ENCODE data around the gene TAB2. TPM values are rescaled to one million over a fixed set of nuclear protein-coding genes. Genes with fewer than 3 reads are reported as not detected.
A peak's percentile ranks its signal among the peaks of the same experiment; 100 is the strongest.

TAB2 gene
- total and polyA plus RNA-seq, 9 of the 15 experiments (the other 6 are each of a cell fraction or from before 2014, with no cell fraction given): 9.1 to 38.3 (median 18.6) TPM

DNA sequence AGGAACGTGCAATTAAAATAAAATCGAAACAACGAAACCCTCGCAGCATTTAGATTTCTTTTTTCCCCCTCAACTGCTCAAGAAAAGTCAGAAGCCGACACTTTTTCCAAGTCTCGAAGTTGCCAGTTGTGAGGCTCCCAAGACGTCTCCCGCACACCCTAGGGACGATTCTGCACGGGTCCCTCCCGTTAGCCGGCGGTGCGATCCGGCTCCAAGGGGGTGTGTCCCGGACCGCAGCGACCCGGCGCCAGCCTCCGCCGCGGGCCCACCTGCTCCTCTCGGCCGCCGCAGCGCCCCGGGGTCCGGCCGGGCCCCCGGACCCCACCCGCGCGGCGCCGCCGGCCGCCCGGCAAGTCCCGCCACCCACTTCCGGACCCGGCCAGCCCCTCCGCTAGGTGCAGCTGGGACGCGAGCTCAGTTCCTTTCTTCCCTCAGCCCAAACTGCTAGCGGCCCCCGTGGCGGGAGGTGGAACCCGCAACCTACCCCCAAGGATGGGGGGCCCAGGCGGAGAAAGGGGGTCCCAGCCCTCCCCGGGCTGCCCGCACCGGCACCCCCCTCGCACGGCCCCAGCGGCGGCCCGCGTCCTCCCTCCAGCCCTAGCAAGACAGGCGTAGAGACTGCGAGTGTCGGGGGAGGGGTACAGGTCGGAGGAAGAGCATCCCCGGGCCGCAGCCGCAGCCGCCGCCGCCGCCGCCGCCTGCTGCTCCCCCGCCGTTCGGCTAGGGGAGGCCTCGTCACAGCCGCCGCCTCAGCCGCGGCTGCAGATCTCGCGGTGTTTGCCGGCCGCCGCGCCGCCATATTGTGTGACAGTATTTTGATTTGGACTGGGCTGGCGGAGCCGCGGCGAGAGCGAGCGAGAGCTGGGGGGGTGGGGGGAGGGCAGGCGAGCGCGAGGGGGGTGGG lies 520 bp upstream of the TAB2 start (continued):
- TF ChIP-seq YBX1 (IDR thresholded peaks at IDR 0.05): no peak
- TF ChIP-seq GTF3C2 (IDR thresholded peaks at IDR 0.05; ENCODE audit: borderline replicate concordance, extremely low read depth, insufficient read length): no peak
- TF ChIP-seq ZNF436 (CRISPR knock-in tag; IDR thresholded peaks at IDR 0.05): no peak
- TF ChIP-seq MCM3 (IDR thresholded peaks at IDR 0.05): no peak
- TF ChIP-seq ZNF778 (CRISPR knock-in tag; IDR thresholded peaks at IDR 0.05): no peak
- TF ChIP-seq NFIC (IDR thresholded peaks at IDR 0.05): peak; percentile 28; the same call in 1 of the 2 replicates
- TF ChIP-seq, protein P1, sequence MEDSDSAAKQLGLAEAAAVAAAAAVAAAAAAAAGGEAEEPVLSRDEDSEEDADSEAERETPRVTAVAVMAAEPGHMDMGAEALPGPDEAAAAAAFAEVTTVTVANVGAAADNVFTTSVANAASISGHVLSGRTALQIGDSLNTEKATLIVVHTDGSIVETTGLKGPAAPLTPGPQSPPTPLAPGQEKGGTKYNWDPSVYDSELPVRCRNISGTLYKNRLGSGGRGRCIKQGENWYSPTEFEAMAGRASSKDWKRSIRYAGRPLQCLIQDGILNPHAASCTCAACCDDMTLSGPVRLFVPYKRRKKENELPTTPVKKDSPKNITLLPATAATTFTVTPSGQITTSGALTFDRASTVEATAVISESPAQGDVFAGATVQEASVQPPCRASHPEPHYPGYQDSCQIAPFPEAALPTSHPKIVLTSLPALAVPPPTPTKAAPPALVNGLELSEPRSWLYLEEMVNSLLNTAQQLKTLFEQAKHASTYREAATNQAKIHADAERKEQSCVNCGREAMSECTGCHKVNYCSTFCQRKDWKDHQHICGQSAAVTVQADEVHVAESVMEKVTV (CRISPR knock-in tag; IDR thresholded peaks at IDR 0.05): peak; percentile 47; the same call in 1 of the 2 replicates
- TF ChIP-seq CHD1 (IDR thresholded peaks at IDR 0.05; ENCODE audit: low read length): peak; percentile 59
- no peak for TF ChIP-seq PREB (CRISPR knock-in tag; IDR thresholded peaks at IDR 0.05)
- no peak for TF ChIP-seq ZNF764 (CRISPR knock-in tag; IDR thresholded peaks at IDR 0.05; ENCODE audit: low read depth)
- TF ChIP-seq EP300 (IDR thresholded peaks at IDR 0.05; ENCODE audit: low read length): peak; percentile 5; the same call in 1 of the 2 replicates
- TF ChIP-seq SMAD4 (CRISPR knock-in tag; conservative IDR thresholded peaks at IDR 0.05): peak; percentile 94
- no peak for TF ChIP-seq SMARCE1 (IDR thresholded peaks at IDR 0.05)
- no peak for TF ChIP-seq ILF3 (IDR thresholded peaks at IDR 0.05; ENCODE audit: borderline replicate concordance)
- no peak for TF ChIP-seq NEUROD1 (IDR thresholded peaks at IDR 0.05; ENCODE audit: borderline replicate concordance, low read depth, low read length, partially characterized antibody)
- no peak; the same call in 1 of the 2 replicates for TF ChIP-seq NR3C1 (CRISPR knock-in tag; IDR thresholded peaks at IDR 0.05)
- no peak for TF ChIP-seq MYBL2 (IDR thresholded peaks at IDR 0.05; ENCODE audit: low read depth)
- no peak for TF ChIP-seq MYBL2 (CRISPR knock-in tag; IDR thresholded peaks at IDR 0.05; ENCODE audit: borderline replicate concordance)
- TF ChIP-seq ZNF217 (CRISPR knock-in tag; IDR thresholded peaks at IDR 0.05): no peak
